Kidney epithelial cell (primary cell): ENCODE measurements around the gene GNAI2. TPM values are rescaled to one million over a fixed set of nuclear protein-coding genes. Genes with fewer than 3 reads are reported as not detected.

Source experiments
- DNase-seq: peaks from one replicate; pipeline ENCODE4 v3.0.0-alpha.2; 2010; ENCODE audit warnings: low read depth
- H3K27me3 ChIP-seq: 2 replicates; pipeline ENCODE4 v1.6.0; 2011; ENCODE audit warnings: low read length; ENCODE audit not compliant: control insufficient read depth, insufficient read depth
- H3K36me3 ChIP-seq: 2 replicates; pipeline ENCODE4 v1.5.1; 2011; ENCODE audit warnings: low read length; ENCODE audit not compliant: control insufficient read depth, insufficient read depth
- H3K4me3 ChIP-seq: 2 replicates; pipeline ENCODE4 v1.5.1; 2011; ENCODE audit warnings: low read depth, mild to moderate bottlenecking, control low read depth, low read length
- total RNA-seq: library from RNA; depleted of rRNA; stranded (reverse); fragments of >200 nt; gene quantifications from 2 replicates; pipeline ENCODE4 v1.2.3, GENCODE V29; 2015
- TF ChIP-seq, protein P1 (sequence below): IDR thresholded peaks from 2 replicates; pipeline ENCODE4 v1.5.1; 2011; ENCODE audit warnings: mild to moderate bottlenecking, moderate library complexity, low read length, control low read depth, inconsistent platforms; ENCODE audit not compliant: insufficient read depth, poor library complexity, severe bottlenecking

GNAI2 gene
- total RNA-seq, 1 donor from 2014 or later, result 208 TPM

DNA sequence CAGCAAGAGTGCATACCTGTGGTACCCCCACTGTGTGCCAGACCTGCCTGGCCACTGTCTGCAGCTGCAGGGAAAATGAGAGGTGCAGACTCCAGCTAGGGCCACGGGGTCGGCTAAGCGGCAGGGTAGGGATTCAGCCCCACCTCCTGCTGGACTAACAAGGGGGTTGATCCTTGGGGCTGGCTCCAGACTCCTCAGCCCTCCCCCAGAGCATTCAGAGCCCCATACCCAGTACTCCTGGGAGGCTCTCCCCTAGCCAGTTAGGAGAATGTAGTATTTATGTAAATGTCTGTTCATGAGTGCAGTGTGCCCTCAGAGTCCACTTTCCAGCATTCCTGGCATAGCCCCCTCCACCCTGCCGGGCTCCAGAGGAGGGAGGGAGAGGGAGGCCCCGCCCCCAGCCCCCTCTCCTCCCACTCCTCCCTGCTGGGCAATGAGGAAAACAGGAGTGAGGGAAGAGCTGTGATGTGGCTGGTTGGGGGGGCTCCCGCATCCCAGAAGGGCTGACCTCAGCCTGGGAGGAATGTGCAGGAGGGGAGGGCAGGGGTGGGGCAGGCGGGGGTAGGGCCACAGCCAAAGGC, 28.5 kb downstream of the GNAI2 start:
- peak; percentile 82 for DNase-seq
- TF ChIP-seq, protein P1, sequence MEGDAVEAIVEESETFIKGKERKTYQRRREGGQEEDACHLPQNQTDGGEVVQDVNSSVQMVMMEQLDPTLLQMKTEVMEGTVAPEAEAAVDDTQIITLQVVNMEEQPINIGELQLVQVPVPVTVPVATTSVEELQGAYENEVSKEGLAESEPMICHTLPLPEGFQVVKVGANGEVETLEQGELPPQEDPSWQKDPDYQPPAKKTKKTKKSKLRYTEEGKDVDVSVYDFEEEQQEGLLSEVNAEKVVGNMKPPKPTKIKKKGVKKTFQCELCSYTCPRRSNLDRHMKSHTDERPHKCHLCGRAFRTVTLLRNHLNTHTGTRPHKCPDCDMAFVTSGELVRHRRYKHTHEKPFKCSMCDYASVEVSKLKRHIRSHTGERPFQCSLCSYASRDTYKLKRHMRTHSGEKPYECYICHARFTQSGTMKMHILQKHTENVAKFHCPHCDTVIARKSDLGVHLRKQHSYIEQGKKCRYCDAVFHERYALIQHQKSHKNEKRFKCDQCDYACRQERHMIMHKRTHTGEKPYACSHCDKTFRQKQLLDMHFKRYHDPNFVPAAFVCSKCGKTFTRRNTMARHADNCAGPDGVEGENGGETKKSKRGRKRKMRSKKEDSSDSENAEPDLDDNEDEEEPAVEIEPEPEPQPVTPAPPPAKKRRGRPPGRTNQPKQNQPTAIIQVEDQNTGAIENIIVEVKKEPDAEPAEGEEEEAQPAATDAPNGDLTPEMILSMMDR, result no peak
- Histone ChIP-seq H3K36me3 (no peaks in the 10 kb centered on the region), H3K4me3 (no peak overlapping the region), H3K27me3 (no peaks in the 10 kb centered on the region)

DNA sequence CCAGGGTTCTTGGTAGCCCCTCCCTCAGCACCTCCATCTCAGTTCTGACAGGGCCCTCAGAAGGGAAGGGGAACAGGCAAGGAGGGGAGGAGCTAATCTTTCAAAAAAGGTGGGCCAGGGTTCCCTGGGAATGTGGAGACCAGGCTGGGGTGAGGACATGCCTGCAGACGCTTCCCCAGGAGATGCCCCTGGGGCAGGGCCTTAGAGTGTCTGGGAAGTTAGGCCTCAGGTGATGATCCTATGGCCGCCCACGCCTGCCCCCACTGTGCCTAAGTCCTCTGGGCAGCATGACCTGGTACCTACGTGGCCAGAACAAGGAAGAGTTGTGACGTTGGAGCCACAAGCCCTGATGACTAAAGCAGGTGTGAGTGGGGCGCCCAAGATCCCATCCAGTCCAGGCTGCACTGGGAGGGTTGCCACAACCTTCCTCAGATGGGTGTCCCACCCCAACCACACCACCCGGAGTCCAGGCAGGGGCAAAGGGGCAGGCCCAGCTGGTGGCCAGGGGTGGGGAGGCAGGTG, 29.0 kb downstream of the GNAI2 start:
- H3K27me3 ChIP-seq, result no peaks in the 10 kb centered on the region
- H3K36me3 ChIP-seq, result no peaks in the 10 kb centered on the region
- DNase-seq, result peak; percentile 32
- TF ChIP-seq, protein P1, result no peak
- H3K4me3 ChIP-seq, result no peak overlapping the region

DNA sequence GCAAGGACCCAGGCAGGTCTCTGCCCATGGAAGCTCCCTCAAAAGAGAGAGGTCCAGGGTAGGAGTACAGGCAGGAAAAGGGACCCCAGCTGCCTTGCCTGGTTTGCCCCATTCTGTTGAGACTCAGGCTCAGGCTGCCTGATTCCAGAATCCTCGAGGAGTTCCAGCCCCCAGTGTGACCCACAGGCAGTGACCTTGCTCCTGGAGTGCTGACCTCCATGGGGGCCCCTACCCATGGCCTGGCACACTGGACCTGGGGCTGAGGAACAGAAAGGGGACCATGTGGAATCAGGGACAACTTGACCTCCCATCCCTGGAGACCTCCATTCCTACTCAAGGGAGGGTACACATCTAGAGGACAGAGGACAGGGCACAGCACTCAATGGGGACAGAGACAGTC, 29.6 kb downstream of the GNAI2 start:
- no peaks in the 10 kb centered on the region for H3K36me3 ChIP-seq
- no peak for DNase-seq
- H3K27me3 ChIP-seq, result no peaks in the 10 kb centered on the region
- no peak overlapping the region for H3K4me3 ChIP-seq
- TF ChIP-seq, protein P1, result no peak

DNA sequence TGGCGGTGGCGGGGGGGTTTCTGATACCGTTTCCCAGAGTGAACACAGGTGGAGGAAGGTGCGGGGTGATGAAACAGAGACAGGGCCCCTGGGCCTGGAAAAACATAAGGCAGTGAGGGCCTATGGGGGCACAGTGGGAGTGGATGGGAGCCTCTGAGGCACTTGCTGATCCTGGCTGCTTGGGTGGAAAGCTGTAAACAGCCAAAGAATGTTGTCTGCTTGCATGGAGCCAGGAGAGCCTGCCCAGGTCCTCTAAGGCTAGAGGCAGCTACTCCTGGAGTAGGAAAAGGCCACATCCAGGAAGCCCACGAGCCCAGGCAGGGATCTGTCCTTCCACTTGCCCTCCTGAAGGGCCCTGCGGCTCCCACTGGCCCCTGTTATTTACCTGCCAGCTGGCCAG, 30.0 kb downstream of the GNAI2 start:
- TF ChIP-seq, protein P1, result no peak
- Histone ChIP-seq H3K27me3 (no peaks in the 10 kb centered on the region), H3K4me3 (no peak overlapping the region), H3K36me3 (no peaks in the 10 kb centered on the region)
- no peak for DNase-seq

DNA sequence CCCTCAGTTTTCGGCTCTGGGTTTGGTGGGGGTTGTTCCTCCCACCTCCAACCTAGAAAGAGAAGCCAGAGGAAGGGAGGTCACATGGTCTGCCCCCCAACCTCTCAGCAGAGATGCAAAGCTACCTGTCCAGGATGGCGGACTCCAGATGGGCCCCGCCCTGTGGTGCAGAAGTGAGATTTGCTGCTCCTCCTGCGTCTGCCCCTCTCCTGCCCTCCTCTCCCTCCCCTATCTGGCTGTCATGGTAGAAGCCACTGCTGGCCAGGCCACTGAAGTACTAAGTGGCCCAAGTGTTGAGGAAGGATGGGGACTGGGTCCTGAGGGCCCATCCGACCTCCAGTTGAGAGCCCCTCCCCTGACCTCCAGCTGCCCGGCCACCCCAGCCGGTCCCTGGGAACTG, 30.8 kb downstream of the GNAI2 start:
- no peak for DNase-seq
- TF ChIP-seq, protein P1, result no peak
- no peaks in the 10 kb centered on the region for H3K36me3 ChIP-seq
- H3K27me3 ChIP-seq, result no peaks in the 10 kb centered on the region
- H3K4me3 ChIP-seq, result peak overlapping the region; percentile 37
